Islet of Langerhans (tissue), 1 donor: ENCODE results near the gene FAAH.

Source experiments
- FAIRE-seq: peaks from one replicate; lab custom pipeline; 2011; peaks lifted over from hg19 to GRCh38; lab: Jason Lieb, UNC

Gene FAAH

GRCh38 chr1:46451948-46452930 lies 58.1 kb downstream of the FAAH start:
- no peak for FAIRE-seq

- FAIRE-seq, result no peak
These were observed 58.8 kb downstream of the FAAH start for GRCh38 chr1:46452931-46453325.

- no peak for FAIRE-seq
These were observed 59.3 kb downstream of the FAAH start for GRCh38 chr1:46453449-46453848.

GRCh38 chr1:46455951-46456350 lies 61.8 kb downstream of the FAAH start:
- no peak for FAIRE-seq

- no peak for FAIRE-seq
These were observed 62.4 kb downstream of the FAAH start for GRCh38 chr1:46456411-46456963.

GRCh38 chr1:46457178-46457577 lies 63.1 kb downstream of the FAAH start:
- no peak for FAIRE-seq

GRCh38 chr1:46458190-46458589 lies 64.1 kb downstream of the FAAH start:
- no peak for FAIRE-seq

- FAIRE-seq, result no peak
These were observed 64.7 kb downstream of the FAAH start for GRCh38 chr1:46458846-46459245.

- FAIRE-seq, result no peak
These were observed 65.2 kb downstream of the FAAH start for GRCh38 chr1:46459315-46459714.

GRCh38 chr1:46461017-46461808 lies 67.1 kb downstream of the FAAH start:
- FAIRE-seq, result no peak

- FAIRE-seq, result no peak
These were observed 67.8 kb downstream of the FAAH start for GRCh38 chr1:46461809-46462448.
